Endothelial cell of umbilical vein (primary cell): ENCODE results near the gene KIF26B. TPM values are rescaled to one million over a fixed set of nuclear protein-coding genes. Genes with fewer than 3 reads are reported as not detected.

Experiments used
- BruUV-seq: library from RNA; stranded (reverse); fragments of 400-500 nt; replicated peaks from 2 replicates; lab custom pipeline; 2021; lab: Mats Ljungman, UMichigan
- CTCF ChIA-PET: fragments of 300-600, 350-600 bp; sonication (Branson Sonifier 250); formaldehyde crosslinking; loops from one replicate; lab custom pipeline; 2021; ENCODE audit warnings: antibody characterized with exemption, inconsistent platforms; lab: Charles Lee
- POLR2A ChIA-PET: fragments of 300-600, 350-600 bp; sonication (Branson Sonifier 250); formaldehyde crosslinking; loops from one replicate; lab custom pipeline; 2021; ENCODE audit warnings: antibody characterized with exemption, inconsistent platforms; lab: Charles Lee
- DNase-seq: peaks from one replicate; pipeline ENCODE4 v3.0.0-alpha.2; 2011; ENCODE audit warnings: low read depth, low spot score
- FAIRE-seq: peaks from 2 replicates; lab custom pipeline; 2011; peaks lifted over from hg19 to GRCh38; lab: Jason Lieb, UNC
- H2AFZ ChIP-seq: 2 replicates; pipeline ENCODE4 v1.6.0; 2012; ENCODE audit warnings: low read depth, low read length, control low read depth, inconsistent platforms
- H3K27ac ChIP-seq: 2 replicates; pipeline ENCODE4 v1.5.1; 2011; ENCODE audit warnings: low read depth, mild to moderate bottlenecking, control low read depth, low read length, moderate library complexity; ENCODE audit not compliant: insufficient read depth
- H3K27me3 ChIP-seq, 2 experiments: 2 replicates each; pipeline versions ENCODE4 v1.6.0 to v1.6.1; 2011; ENCODE audit warnings: low read length in 2 of 2, mixed read lengths in 1 of 2; ENCODE audit not compliant: control insufficient read depth in 2 of 2, insufficient read depth in 2 of 2
- H3K36me3 ChIP-seq, 2 experiments: 2 replicates in 1 of 2; 3 replicates in 1 of 2; pipeline ENCODE4 v1.5.1; 2011; ENCODE audit warnings: low read length in 2 of 2, mild to moderate bottlenecking in 1 of 2, moderate library complexity in 1 of 2; ENCODE audit not compliant: control insufficient read depth in 2 of 2, insufficient read depth in 2 of 2; ENCODE audit errors: extremely low read depth in 1 of 2
- H3K4me1 ChIP-seq: 3 replicates; pipeline ENCODE4 v1.5.1; 2011; ENCODE audit warnings: mild to moderate bottlenecking, low read length; ENCODE audit not compliant: control insufficient read depth, insufficient read depth; ENCODE audit errors: extremely low read depth
- H3K4me2 ChIP-seq: 2 replicates; pipeline ENCODE4 v1.6.1; 2011; ENCODE audit warnings: low read length, control low read depth, mixed read lengths; ENCODE audit not compliant: insufficient read depth
- H3K4me3 ChIP-seq, 3 experiments: fragments of 200-600 bp in 1 of 3; sonication (generic), shearing (Covaris generic) in 1 of 3; replicated peaks in 1 of 3; 2 replicates each; pipeline ENCODE4 v1.5.1; 2011 to 2016; ENCODE audit warnings: control low read depth in 3 of 3, low read length in 3 of 3, mild to moderate bottlenecking in 2 of 3, inconsistent platforms in 1 of 3, low read depth in 1 of 3, moderate library complexity in 1 of 3; ENCODE audit not compliant: insufficient read depth in 1 of 3
- H3K79me2 ChIP-seq: 2 replicates; pipeline ENCODE4 v1.6.0; 2012; ENCODE audit warnings: low read length, inconsistent platforms; ENCODE audit not compliant: control insufficient read depth, insufficient read depth
- H3K9ac ChIP-seq: replicated peaks from 2 replicates; pipeline ENCODE3; 2011; ENCODE audit warnings: low read length, control low read depth; ENCODE audit not compliant: insufficient read depth; ENCODE audit errors: extremely low read depth
- H3K9me1 ChIP-seq: replicated peaks from 3 replicates; pipeline ENCODE4 v1.6.0; 2011; ENCODE audit warnings: mild to moderate bottlenecking, low read length; ENCODE audit not compliant: control insufficient read depth, insufficient read depth; ENCODE audit errors: extremely low read depth
- H3K9me3 ChIP-seq: replicated peaks from 2 replicates; pipeline ENCODE4 v1.5.1; 2012; ENCODE audit warnings: low read length, inconsistent platforms; ENCODE audit not compliant: control insufficient read depth, insufficient read depth
- H4K20me1 ChIP-seq: replicated peaks from 2 replicates; pipeline ENCODE3; 2011; ENCODE audit warnings: mild to moderate bottlenecking, low read length; ENCODE audit not compliant: control insufficient read depth, insufficient read depth; ENCODE audit errors: extremely low read depth
- EZH2 ChIP-seq: IDR thresholded peaks from 2 replicates; pipeline ENCODE4 v1.6.1; 2012; ENCODE audit warnings: borderline replicate concordance, low read depth, mild to moderate bottlenecking, moderate library complexity, low read length, inconsistent platforms; ENCODE audit not compliant: severe bottlenecking
- GATA2 ChIP-seq: IDR thresholded peaks from 2 replicates; pipeline ENCODE4 v1.7.0; 2011; ENCODE audit warnings: low read depth, mild to moderate bottlenecking, moderate library complexity, mixed read lengths, low read length; ENCODE audit not compliant: insufficient read length, insufficient read depth
- POLR2AphosphoS5 ChIP-seq: IDR thresholded peaks from 2 replicates; pipeline ENCODE4 v1.6.1; 2012; ENCODE audit warnings: low read depth, mild to moderate bottlenecking, control low read depth, low read length, moderate library complexity; ENCODE audit not compliant: insufficient read depth
- dilution Hi-C: fragments of 300-500 bp; cut with MboI; formaldehyde crosslinking; loops from one replicate; pipeline ENCODE4 v1.15.0; 2019; ENCODE audit warnings: low sequenced_read_pairs; ENCODE audit not compliant: extremely low pct_ligation_motif_present
- intact Hi-C: fragments of 100-400 bp; cut with micrococcal nuclease; formaldehyde crosslinking; loops from one replicate; pipeline ENCODE4 v1.10.0; 2022
- polyA plus RNA-seq, 4 experiments: library from polyadenylated mRNA; depleted of rRNA in 3 of 4; stranded (reverse) in 3 of 4; unstranded in 1 of 4; fragments of >200 nt; gene quantifications; 2 replicates each; pipeline versions ENCODE4 v1.2.1 to v1.2.3, GENCODE V29; 2011 to 2012; ENCODE audit warnings: missing spikeins in 1 of 4
- small RNA-seq: library from RNA; depleted of rRNA; stranded (forward); fragments of <200 nt; gene quantifications from one replicate; pipeline ENCODE3, GENCODE V24; 2012; ENCODE audit warnings: low replicate concordance, low read depth; ENCODE audit not compliant: insufficient read depth, insufficient read length
- total RNA-seq: library from RNA; stranded (reverse); gene quantifications from 2 replicates; pipeline ENCODE4 v1.2.3, GENCODE V29; 2021

KIF26B gene
- total and polyA plus RNA-seq, 2 donors (not counting 3 experiments of a cell fraction or from before 2014, with no cell fraction given), result 0.04 to 0.49 TPM

DNA sequence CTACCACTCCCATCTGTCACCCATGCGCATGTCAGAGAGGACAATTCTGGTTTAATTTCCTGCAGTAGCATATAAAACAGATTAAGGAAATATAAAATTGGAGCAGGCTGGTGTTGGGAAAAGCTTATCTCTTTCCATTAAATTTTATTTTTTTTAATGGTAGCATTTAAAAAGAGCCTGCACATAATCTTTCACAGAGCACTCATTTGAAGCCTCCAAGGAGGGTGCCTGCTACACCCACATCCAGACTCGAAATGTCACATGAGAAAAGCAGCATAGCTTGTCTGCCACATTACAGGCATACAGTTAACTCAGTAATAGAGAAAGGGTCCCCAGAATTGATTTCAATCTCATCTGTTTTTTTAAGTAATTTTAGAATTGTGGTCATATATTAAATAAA, 599.0 kb downstream of the KIF26B start:
- BruUV-seq, result no TSS peak
- dilution Hi-C loops (no loop called here), intact Hi-C loops (no loop called here)
- no peaks in the 10 kb centered on the region for H4K20me1 ChIP-seq
- FAIRE-seq, result no peak
- H3K9me3 ChIP-seq, result no peaks in the 10 kb centered on the region
- no peaks in the 10 kb centered on the region for H3K36me3 ChIP-seq
- no peak overlapping the region for H3K9ac ChIP-seq
- ChIA-PET POLR2A (no interaction called here), CTCF (interaction anchor here (1.2 to 2.4 kb wide), 2 partner anchors 10 to 17 kb away, joined by 3 to 6 read pairs; no protein-coding TSS in a partner anchor)
- H3K9me1 ChIP-seq, result no peaks in the 10 kb centered on the region
- no peaks in the 10 kb centered on the region for H3K27me3 ChIP-seq
- no peaks in the 10 kb centered on the region for H3K79me2 ChIP-seq
- DNase-seq, result no peak
- no peaks in the 10 kb centered on the region for H3K4me1 ChIP-seq
- no peak for TF ChIP-seq POLR2AphosphoS5
- no peak overlapping the region for H2AFZ ChIP-seq
- H3K4me3 ChIP-seq, result no peak overlapping the region
- H3K4me2 ChIP-seq, result no peak overlapping the region
- H3K27ac ChIP-seq, result no peak overlapping the region

DNA sequence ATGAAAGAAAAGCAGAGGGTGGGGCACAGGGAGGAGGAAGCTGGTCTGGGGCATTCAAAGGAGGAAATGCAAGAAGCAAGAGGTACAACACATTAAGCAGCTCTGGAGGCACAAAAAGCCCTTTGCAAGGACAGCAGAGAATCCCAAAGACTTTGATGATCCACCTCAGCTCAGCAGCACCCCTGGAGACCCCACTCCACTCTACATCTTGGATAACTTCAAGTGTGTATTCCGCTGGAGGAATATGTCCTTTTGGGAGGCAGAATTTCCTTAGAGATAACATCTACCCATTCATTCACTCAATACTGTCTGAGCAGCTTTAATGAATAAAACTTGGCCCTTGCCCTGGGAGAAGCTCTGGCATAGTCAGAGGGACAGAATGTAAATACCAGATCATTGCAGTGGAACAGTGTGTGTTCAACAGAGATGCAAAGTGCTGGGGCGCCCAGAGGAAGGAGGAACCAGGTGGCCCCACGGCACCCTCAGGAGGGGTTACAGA, 599.7 kb downstream of the KIF26B start:
- intact Hi-C loops (no loop called here), dilution Hi-C loops (no loop called here)
- Histone ChIP-seq H3K27ac (no peak overlapping the region), H3K4me3 (no peak overlapping the region), H3K79me2 (no peaks in the 10 kb centered on the region), H3K4me2 (no peak overlapping the region), H2AFZ (no peak overlapping the region), H3K36me3 (no peaks in the 10 kb centered on the region), H3K4me1 (no peaks in the 10 kb centered on the region), H3K9me1 (no peaks in the 10 kb centered on the region), H4K20me1 (no peaks in the 10 kb centered on the region), H3K27me3 (no peaks in the 10 kb centered on the region), H3K9ac (no peak overlapping the region), H3K9me3 (no peaks in the 10 kb centered on the region)
- no peak for TF ChIP-seq EZH2
- TF ChIP-seq GATA2, result no peak
- ChIA-PET POLR2A (no interaction called here), CTCF (interaction anchor here (1.2 to 2.4 kb wide), 2 partner anchors 9 to 16 kb away, joined by 3 to 6 read pairs; no protein-coding TSS in a partner anchor)
- FAIRE-seq (no peak), DNase-seq (no peak)
- BruUV-seq, result no TSS peak

Small RNA genes lying within 50 kb of the gene (small RNA-seq; reads per million reads assigned to genes)
- gene DNAJC19P8, result not detected
- not detected for gene RNU1-132P
